ENCODE measurements around the gene CLDN15.

The CLDN15 gene

GRCh38 chr7:101240226-101241014 is 2.8 kb upstream of the CLDN15 start:
- no peak overlapping the region for H3K27ac Mint-ChIP-seq

DNA sequence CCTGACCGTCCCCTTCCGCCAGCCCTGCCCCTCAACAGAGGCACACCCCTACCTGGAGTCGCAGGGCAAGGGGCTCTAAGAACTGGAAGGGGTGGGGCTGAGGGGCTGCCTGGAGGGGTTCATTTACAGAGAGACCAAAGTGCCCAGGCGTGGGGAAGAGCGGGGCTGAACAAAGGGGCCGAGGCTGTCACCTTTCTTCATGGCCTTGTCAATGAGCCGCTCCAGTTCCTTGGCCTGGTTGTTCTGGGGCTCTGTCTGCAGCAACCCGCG is 2.3 kb upstream of the CLDN15 start:
- no peak for DNase-seq
- no peak overlapping the region for H3K4me3 Mint-ChIP-seq
- no peak overlapping the region for H3K27ac Mint-ChIP-seq
- TF ChIP-seq, protein P1, sequence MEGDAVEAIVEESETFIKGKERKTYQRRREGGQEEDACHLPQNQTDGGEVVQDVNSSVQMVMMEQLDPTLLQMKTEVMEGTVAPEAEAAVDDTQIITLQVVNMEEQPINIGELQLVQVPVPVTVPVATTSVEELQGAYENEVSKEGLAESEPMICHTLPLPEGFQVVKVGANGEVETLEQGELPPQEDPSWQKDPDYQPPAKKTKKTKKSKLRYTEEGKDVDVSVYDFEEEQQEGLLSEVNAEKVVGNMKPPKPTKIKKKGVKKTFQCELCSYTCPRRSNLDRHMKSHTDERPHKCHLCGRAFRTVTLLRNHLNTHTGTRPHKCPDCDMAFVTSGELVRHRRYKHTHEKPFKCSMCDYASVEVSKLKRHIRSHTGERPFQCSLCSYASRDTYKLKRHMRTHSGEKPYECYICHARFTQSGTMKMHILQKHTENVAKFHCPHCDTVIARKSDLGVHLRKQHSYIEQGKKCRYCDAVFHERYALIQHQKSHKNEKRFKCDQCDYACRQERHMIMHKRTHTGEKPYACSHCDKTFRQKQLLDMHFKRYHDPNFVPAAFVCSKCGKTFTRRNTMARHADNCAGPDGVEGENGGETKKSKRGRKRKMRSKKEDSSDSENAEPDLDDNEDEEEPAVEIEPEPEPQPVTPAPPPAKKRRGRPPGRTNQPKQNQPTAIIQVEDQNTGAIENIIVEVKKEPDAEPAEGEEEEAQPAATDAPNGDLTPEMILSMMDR (IDR thresholded peaks at IDR 0.05), result no peak
- no peaks in the 10 kb centered on the region for H3K36me3 Mint-ChIP-seq (ENCODE audit: low read depth)
- H3K9me3 Mint-ChIP-seq, result no peaks in the 10 kb centered on the region
- no peaks in the 10 kb centered on the region for H3K27me3 Mint-ChIP-seq (ENCODE audit: low read depth, poor library complexity)
- peaks cover 28% of the 10 kb centered on the region for H3K4me1 Mint-ChIP-seq

More at GRCh38 chr7:101240226-101241014, 2.8 kb upstream of the CLDN15 start:
- Mint-ChIP-seq H3K4me1 (peaks cover 33% of the 10 kb centered on the region), H3K4me3 (no peak overlapping the region), H3K9me3 (no peaks in the 10 kb centered on the region), H3K27me3 (ENCODE audit: low read depth, poor library complexity) (no peaks in the 10 kb centered on the region), H3K36me3 (ENCODE audit: low read depth) (peaks cover under 1% of the 10 kb centered on the region)
- DNase-seq, result no peak
- TF ChIP-seq, protein P1 (IDR thresholded peaks at IDR 0.05), result no peak

GRCh38 chr7:101239191-101239950 is 1.8 kb upstream of the CLDN15 start:
- DNase-seq, result no peak
- Mint-ChIP-seq H3K9me3 (no peaks in the 10 kb centered on the region), H3K27me3 (ENCODE audit: low read depth, poor library complexity) (no peaks in the 10 kb centered on the region), H3K4me3 (no peak overlapping the region), H3K27ac (no peak overlapping the region), H3K36me3 (ENCODE audit: low read depth) (no peaks in the 10 kb centered on the region), H3K4me1 (peaks cover 24% of the 10 kb centered on the region)
- TF ChIP-seq, protein P1 (IDR thresholded peaks at IDR 0.05), result no peak

GRCh38 chr7:101238226-101239182 is 902 bp upstream of the CLDN15 start:
- H3K4me3 Mint-ChIP-seq, result no peak overlapping the region
- H3K36me3 Mint-ChIP-seq (ENCODE audit: low read depth), result no peaks in the 10 kb centered on the region
- no peak for DNase-seq
- TF ChIP-seq, protein P1 (IDR thresholded peaks at IDR 0.05), result no peak
- H3K27me3 Mint-ChIP-seq (ENCODE audit: low read depth, poor library complexity), result no peaks in the 10 kb centered on the region
- H3K27ac Mint-ChIP-seq, result peak overlapping the region; percentile 89
- H3K9me3 Mint-ChIP-seq, result no peaks in the 10 kb centered on the region
- H3K4me1 Mint-ChIP-seq, result peaks cover 16% of the 10 kb centered on the region

GRCh38 chr7:101236292-101236835 is 1.2 kb downstream of the CLDN15 start:
- TF ChIP-seq, protein P1 (IDR thresholded peaks at IDR 0.05), result no peak
- no peak for DNase-seq
- H3K27me3 Mint-ChIP-seq (ENCODE audit: low read depth, poor library complexity), result peaks cover 11% of the 10 kb centered on the region
- H3K36me3 Mint-ChIP-seq (ENCODE audit: low read depth), result no peaks in the 10 kb centered on the region
- peaks cover 27% of the 10 kb centered on the region for H3K4me1 Mint-ChIP-seq
- H3K4me3 Mint-ChIP-seq, result no peak overlapping the region
- peak overlapping the region; percentile 66 for H3K27ac Mint-ChIP-seq
- H3K9me3 Mint-ChIP-seq, result no peaks in the 10 kb centered on the region
